HepG2 (cell line): ENCODE data around the gene RAET1E. TPM values are rescaled to one million over a fixed set of nuclear protein-coding genes. Genes with fewer than 3 reads are reported as not detected.

Experiments used
- ATAC-seq: fragments of 200-7000 bp; cut with Tn5 transposase; 3 replicates; pipeline ENCODE4 v1.9.1; 2020; ENCODE audit warnings: mild to moderate bottlenecking, moderate library complexity
- BruUV-seq: library from RNA; stranded (reverse); fragments of 400-500 nt; replicated peaks from 2 replicates; lab custom pipeline; 2021; lab: Mats Ljungman, UMichigan
- CTCF ChIA-PET: fragments of 300-600 bp; formaldehyde crosslinking; extraction: SDS; loops from one replicate; lab custom pipeline; 2021; ENCODE audit warnings: low total read pairs, inconsistent platforms, low intra/inter-chr PET ratio; lab: Yijun Ruan, JAX
- POLR2A ChIA-PET: fragments of 350-600 bp; sonication (Branson Sonifier 250); formaldehyde crosslinking; loops from one replicate; lab custom pipeline; 2020; ENCODE audit warnings: antibody characterized with exemption, inconsistent platforms; lab: Yijun Ruan, JAX
- DNase-seq: peaks from one replicate; pipeline ENCODE4 v3.0.0-alpha.2; 2015; ENCODE audit warnings: low spot score
- FAIRE-seq: peaks from 3 replicates; lab custom pipeline; 2011; peaks lifted over from hg19 to GRCh38; lab: Jason Lieb, UNC
- H2AFZ ChIP-seq: one replicate; pipeline ENCODE4 v1.6.1; 2011; ENCODE audit warnings: low read length, inconsistent platforms
- H3K27ac ChIP-seq: fragments of 300-600 bp; 3 replicates; pipeline ENCODE4 v1.8.0; 2011; ENCODE audit warnings: mixed run types, mild to moderate bottlenecking, mixed read lengths, low read length, inconsistent platforms; ENCODE audit not compliant: insufficient read depth; ENCODE audit errors: extremely low read length
- H3K27me3 ChIP-seq, 2 experiments: fragments of 200-600 bp in 1 of 2; 2 replicates in 1 of 2; 3 replicates in 1 of 2; pipeline versions ENCODE4 v1.6.0 to v1.8.0; 2011; ENCODE audit warnings: low read length in 2 of 2, mild to moderate bottlenecking in 2 of 2, moderate library complexity in 2 of 2, inconsistent platforms in 1 of 2; ENCODE audit not compliant: insufficient read depth in 2 of 2, control insufficient read depth in 1 of 2
- H3K36me3 ChIP-seq, 2 experiments: fragments of 200-600 bp in 1 of 2; replicated peaks in 1 of 2; 2 replicates in 1 of 2; 3 replicates in 1 of 2; pipeline versions ENCODE4 v1.5.1 to v1.8.0; 2011; ENCODE audit warnings: low read length in 2 of 2, inconsistent platforms in 1 of 2; ENCODE audit not compliant: insufficient read depth in 2 of 2, control insufficient read depth in 1 of 2
- H3K4me1 ChIP-seq: 2 replicates; pipeline ENCODE4 v1.5.1; 2012; ENCODE audit warnings: low read length, inconsistent platforms; ENCODE audit not compliant: insufficient read depth
- H3K4me2 ChIP-seq: 2 replicates; pipeline ENCODE4 v1.6.0; 2011; ENCODE audit warnings: low read depth, low read length, inconsistent platforms
- H3K4me3 ChIP-seq, 3 experiments: fragments of 200-600 bp in 1 of 3; sonication (generic), shearing (Covaris generic) in 1 of 3; replicated peaks in 1 of 3; 2 replicates each; pipeline ENCODE4 v1.5.1; 2011 to 2016; ENCODE audit warnings: low read length in 3 of 3, inconsistent platforms in 2 of 3, low read depth in 2 of 3, mild to moderate bottlenecking in 2 of 3, control low read depth in 1 of 3, mixed read lengths in 1 of 3; ENCODE audit not compliant: insufficient read depth in 1 of 3
- H3K79me2 ChIP-seq: one replicate; pipeline ENCODE4 v1.6.1; 2011; ENCODE audit warnings: low read length, inconsistent platforms; ENCODE audit not compliant: insufficient read depth
- H3K9ac ChIP-seq: 2 replicates; pipeline ENCODE4 v1.6.0; 2011; ENCODE audit warnings: mild to moderate bottlenecking, low read depth, low read length, inconsistent platforms; ENCODE audit not compliant: insufficient read depth
- H3K9me3 ChIP-seq: 2 replicates; pipeline ENCODE4 v1.5.1; 2012; ENCODE audit warnings: mild to moderate bottlenecking, low read length
- H4K20me1 ChIP-seq: 2 replicates; pipeline ENCODE4 v1.6.0; 2011; ENCODE audit warnings: inconsistent platforms, mild to moderate bottlenecking, low read length, moderate library complexity; ENCODE audit not compliant: insufficient read depth
- ELF4 ChIP-seq: sonication (generic); formaldehyde crosslinking; IDR thresholded peaks from 2 replicates; pipeline ENCODE4 v1.5.0; 2020; ENCODE audit warnings: missing genetic modification reagents, mild to moderate bottlenecking, moderate library complexity, borderline replicate concordance
- RXRB ChIP-seq: IDR thresholded peaks from 2 replicates; pipeline ENCODE4 v1.6.1; 2016; ENCODE audit warnings: borderline replicate concordance, missing genetic modification reagents, missing compliant biosample characterization
- SETDB1 ChIP-seq: sonication (generic); formaldehyde crosslinking; IDR thresholded peaks from 2 replicates; pipeline ENCODE4 v1.5.1; 2020; ENCODE audit warnings: missing genetic modification reagents, mild to moderate bottlenecking, borderline replicate concordance
- SKIL ChIP-seq: sonication (generic); formaldehyde crosslinking; IDR thresholded peaks from 2 replicates; pipeline ENCODE4 v1.8.0; 2022; ENCODE audit warnings: missing genetic modification reagents, mild to moderate bottlenecking, moderate library complexity, borderline replicate concordance
- WGBS: methylation state at CpG from one replicate; pipeline ENCODE4 v1.1.6; 2017; ENCODE audit warnings: low lambda C conversion rate; 5-methylcytosine and 5-hydroxymethylcytosine counted together
- in situ Hi-C: cut with HindIII; loops from 2 replicates; pipeline ENCODE4 v1.10.0; 2017; ENCODE audit warnings: low pct_unique_long_range_greater_than_20kb; ENCODE audit not compliant: extremely low pct_ligation_motif_present
- intact Hi-C: fragments of 100-400 bp; cut with micrococcal nuclease; formaldehyde crosslinking; loops from one replicate; pipeline ENCODE4 v1.10.0; 2022; ENCODE audit not compliant: unreplicated experiment
- polyA plus RNA-seq, 8 experiments: library from polyadenylated mRNA; depleted of rRNA in 3 of 8; stranded (reverse) in 7 of 8; unstranded in 1 of 8; fragments of >200 nt; fragmentation: Illumina TruSeq in 4 of 8; extraction: Trizol in 4 of 8; gene quantifications; 2 replicates each; pipeline versions ENCODE4 v1.2.1 to v1.2.3, GENCODE V29; 2011 to 2016; ENCODE audit warnings: low read depth in 4 of 8, missing spikeins in 1 of 8, mixed read lengths in 1 of 8; ENCODE audit not compliant: insufficient read depth in 1 of 8
- total RNA-seq, 5 experiments: library from RNA; depleted of rRNA; stranded (reverse); fragments of >200 nt; fragmentation: Illumina TruSeq; extraction: Trizol; gene quantifications; 2 replicates each; pipeline ENCODE4 v1.2.3, GENCODE V29; 2016; ENCODE audit warnings: low read depth in 1 of 5

RAET1E gene
- total and polyA plus RNA-seq, 2 of the 13 experiments (the other 11 are each of a cell fraction or from before 2014, with no cell fraction given) = not detected

- BruUV-seq = no TSS peak
- ChIA-PET CTCF (no interaction called here), POLR2A (no interaction called here)
- Histone ChIP-seq H4K20me1 (no peaks in the 10 kb centered on the region), H3K4me2 (no peak overlapping the region), H3K27ac (no peak overlapping the region), H3K79me2 (no peaks in the 10 kb centered on the region), H3K4me1 (peaks cover 26% of the 10 kb centered on the region), H2AFZ (no peak overlapping the region), H3K4me3 (no peak overlapping the region), H3K9me3 (no peaks in the 10 kb centered on the region), H3K27me3 (no peaks in the 10 kb centered on the region; a peak in 1 of 5 replicates), H3K9ac (no peak overlapping the region), H3K36me3 (no peaks in the 10 kb centered on the region)
- intact Hi-C loops = no loop called here
- 50% methylated on average over 10 of the region's 10 CpGs for WGBS
- in situ Hi-C loops = no loop called here
- no peak for ATAC-seq
- FAIRE-seq = no peak
- no peak for DNase-seq
- TF ChIP-seq SKIL (no peak), SETDB1 (CRISPR knock-in tag) (no peak), ELF4 (CRISPR knock-in tag) (no peak), RXRB (CRISPR knock-in tag) (no peak)
Observed at GRCh38 chr6:149869275-149869892, 28.5 kb downstream of the RAET1E start.
